GM12878 (cell line): Measurements from ENCODE around the gene EFNA1. TPM values are rescaled to one million over a fixed set of nuclear protein-coding genes. Genes with fewer than 3 reads are reported as not detected.
A peak's percentile ranks its signal among the peaks of the same experiment; 100 is the strongest.

Experiments used
- ATF3 ChIP-seq: IDR thresholded peaks from 2 replicates; pipeline ENCODE4 v1.6.1; 2011; ENCODE audit warnings: low read depth, mild to moderate bottlenecking, low read length, moderate library complexity, borderline replicate concordance; ENCODE audit errors: extremely low read depth
- CEBPB ChIP-seq, 2 experiments: fragments of 150-350 bp in 1 of 2; IDR thresholded peaks; 2 replicates each; pipeline ENCODE4 v1.6.1; 2012 to 2014; ENCODE audit warnings: low read depth in 2 of 2, low read length in 2 of 2, borderline replicate concordance in 1 of 2, inconsistent platforms in 1 of 2
- CHD1 ChIP-seq: IDR thresholded peaks from 2 replicates; pipeline ENCODE4 v1.6.1; 2012; ENCODE audit warnings: low read depth, low read length, improper control_type of control experiment
- EGR1 ChIP-seq, 2 experiments: IDR thresholded peaks; 1 replicate in 1 of 2; 2 replicates in 1 of 2; pipeline ENCODE4 v1.6.1; 2011 to 2012; ENCODE audit warnings: low read depth in 2 of 2, low read length in 2 of 2, borderline replicate concordance in 1 of 2, mild to moderate bottlenecking in 1 of 2, moderate library complexity in 1 of 2
- EZH2 ChIP-seq: IDR thresholded peaks from 2 replicates; pipeline ENCODE4 v1.6.1; 2012; ENCODE audit warnings: low read depth, mild to moderate bottlenecking, control low read depth, inconsistent platforms, low read length, borderline replicate concordance; ENCODE audit not compliant: control insufficient read depth
- MAX ChIP-seq: IDR thresholded peaks from 2 replicates; pipeline ENCODE4 v1.6.1; 2012; ENCODE audit warnings: low read depth, low read length, improper control_type of control experiment
- PAX5 ChIP-seq: IDR thresholded peaks from 2 replicates; pipeline ENCODE4 v1.6.1; 2011; ENCODE audit warnings: low read depth, low read length, borderline replicate concordance
- RUNX3 ChIP-seq: IDR thresholded peaks from 2 replicates; pipeline ENCODE4 v1.6.1; 2012; ENCODE audit warnings: low read length, inconsistent platforms
- SMAD1 ChIP-seq: fragments of 450-650 bp; IDR thresholded peaks from 2 replicates; pipeline ENCODE4 v1.6.1; 2018; ENCODE audit warnings: mild to moderate bottlenecking, low read depth; ENCODE audit not compliant: partially characterized antibody
- YY1 ChIP-seq: IDR thresholded peaks from 2 replicates; pipeline ENCODE4 v1.6.1; 2011; ENCODE audit warnings: low read depth, mild to moderate bottlenecking, low read length
- ZNF207 ChIP-seq: fragments of 450-650 bp; IDR thresholded peaks from 2 replicates; pipeline ENCODE4 v1.6.1; 2014; ENCODE audit warnings: antibody characterized with exemption, mild to moderate bottlenecking, borderline replicate concordance
- ZNF217 ChIP-seq: fragments of 450-650 bp; IDR thresholded peaks from 2 replicates; pipeline ENCODE4 v1.6.1; 2017; ENCODE audit warnings: antibody characterized with exemption, mild to moderate bottlenecking
- polyA plus RNA-seq, 11 experiments: library from polyadenylated mRNA; depleted of rRNA in 4 of 11; unstranded in 6 of 11; stranded (reverse) in 5 of 11; fragments of >200 nt; fragmentation: Nextera tagmentation in 4 of 11; fragmentation: Illumina TruSeq in 1 of 11; extraction: Ambion mirVana in 4 of 11; extraction: Trizol in 1 of 11; gene quantifications; 1 replicate in 1 of 11; 2 replicates in 10 of 11; pipeline versions ENCODE4 v1.2.1 to v1.2.3, GENCODE V29; 2011 to 2016; ENCODE audit warnings: inconsistent platforms in 2 of 11, missing spikeins in 2 of 11, low read depth in 1 of 11
- total RNA-seq, 4 experiments: library from RNA; depleted of rRNA in 3 of 4; stranded (reverse); fragments of >200 nt in 3 of 4; fragmentation: Illumina TruSeq in 1 of 4; extraction: Trizol in 1 of 4; gene quantifications; 2 replicates each; pipeline versions ENCODE4 v1.2.1 to v1.2.3, GENCODE V29; 2013 to 2021

Gene EFNA1
- total and polyA plus RNA-seq, 10 of the 15 experiments (the other 5 are each of a cell fraction or from before 2014, with no cell fraction given): 0.13 to 7.5 (median 0.28) TPM; not detected in 5

GRCh38 chr1:155080312-155081228 lies 47.1 kb upstream of the EFNA1 start (continued):
- TF ChIP-seq ZNF207 (no peak), RUNX3 (no peak), EGR1 (IDR thresholded peaks at IDR 0.05; ENCODE audit: borderline replicate concordance in 1 of 2, low read depth in 2 of 2, low read length in 2 of 2) (peak in 1 of 2 experiments; percentile 26; a peak in 1 of 3 replicates), CEBPB (IDR thresholded peaks at IDR 0.05; ENCODE audit: borderline replicate concordance in 1 of 2, low read depth in 2 of 2, low read length in 2 of 2) (no peak), ATF3 (peak; percentile 75; the same call in 1 of the 2 replicates), MAX (no peak), EZH2 (0 out of 2 replicates have a peak, but pooled peaks have one; percentile 18), SMAD1 (no peak), PAX5 (no peak), ZNF217 (no peak), CHD1 (no peak), YY1 (no peak)
- TF ChIP-seq, all 136 proteins: peak for 13
